H1 (cell line): ENCODE results near the gene LMAN2. TPM values are rescaled to one million over a fixed set of nuclear protein-coding genes. Genes with fewer than 3 reads are reported as not detected.

Source experiments
- CTCF ChIA-PET: fragments of 300-600 bp; sonication (Branson Sonifier 250); formaldehyde crosslinking; loops from one replicate; lab custom pipeline; 2021; ENCODE audit not compliant: partially characterized antibody; lab: Charles Lee
- POLR2A ChIA-PET: fragments of 300-600 bp; sonication (Branson Sonifier 250); formaldehyde crosslinking; loops from one replicate; lab custom pipeline; 2021; ENCODE audit warnings: inconsistent platforms; ENCODE audit not compliant: partially characterized antibody; lab: Charles Lee
- DNase-seq, 2 experiments: peaks; one replicate each; pipeline versions ENCODE4 v3.0.0 to v3.0.0-alpha.2; 2010 to 2022; ENCODE audit warnings: low spot score in 2 of 2, low read depth in 1 of 2, mixed read lengths in 1 of 2
- FAIRE-seq: peaks from 2 replicates; lab custom pipeline; 2011; peaks lifted over from hg19 to GRCh38; lab: Jason Lieb, UNC
- H2AFZ ChIP-seq: 2 replicates; pipeline ENCODE4 v1.8.1; 2012; ENCODE audit warnings: low read length, inconsistent platforms
- H2AK5ac ChIP-seq: 2 replicates; pipeline ENCODE4 v1.6.1; 2013; ENCODE audit warnings: low read depth, low read length
- H2BK120ac ChIP-seq: replicated peaks from 2 replicates; pipeline ENCODE3; 2013; ENCODE audit warnings: low read depth, low read length, inconsistent platforms
- H2BK12ac ChIP-seq: 2 replicates; pipeline ENCODE4 v1.6.1; 2013; ENCODE audit warnings: low read depth, low read length
- H2BK15ac ChIP-seq: 2 replicates; pipeline ENCODE4 v1.6.1; 2013; ENCODE audit warnings: low read length
- H2BK20ac ChIP-seq: 2 replicates; pipeline ENCODE4 v1.6.1; 2013; ENCODE audit warnings: low read length
- H2BK5ac ChIP-seq: 2 replicates; pipeline ENCODE4 v1.6.1; 2013; ENCODE audit warnings: low read depth, low read length
- H3K14ac ChIP-seq: 2 replicates; pipeline ENCODE4 v1.6.1; 2013; ENCODE audit warnings: inconsistent platforms; ENCODE audit not compliant: insufficient read length
- H3K18ac ChIP-seq: 2 replicates; pipeline ENCODE4 v1.6.1; 2013; ENCODE audit warnings: low read length; ENCODE audit errors: extremely low read depth
- H3K23ac ChIP-seq: 2 replicates; pipeline ENCODE4 v1.6.1; 2013; ENCODE audit warnings: inconsistent platforms; ENCODE audit not compliant: insufficient read length
- H3K23me2 ChIP-seq: 2 replicates; pipeline ENCODE4 v1.6.1; 2013; ENCODE audit warnings: low read depth, low read length
- H3K27ac ChIP-seq: 2 replicates; pipeline ENCODE4 v1.6.1; 2011; ENCODE audit warnings: low read depth, low read length, inconsistent platforms
- H3K27me3 ChIP-seq, 4 experiments: replicated peaks in 1 of 4; 1 replicate in 1 of 4; 2 replicates in 3 of 4; pipeline versions ENCODE4 v1.6.1 to v1.8.1; 2011 to 2013; ENCODE audit warnings: low read length in 3 of 4, mild to moderate bottlenecking in 3 of 4, inconsistent platforms in 2 of 4, mixed read lengths in 2 of 4, moderate library complexity in 1 of 4; ENCODE audit not compliant: control insufficient read depth in 3 of 4, insufficient read depth in 3 of 4; ENCODE audit errors: extremely low read depth in 1 of 4
- H3K36me3 ChIP-seq, 4 experiments: 2 replicates each; pipeline versions ENCODE4 v1.6.1 to v1.8.1; 2011 to 2013; ENCODE audit warnings: mild to moderate bottlenecking in 4 of 4, low read length in 3 of 4, moderate library complexity in 2 of 4, control low read depth in 1 of 4, inconsistent platforms in 1 of 4; ENCODE audit not compliant: insufficient read depth in 4 of 4, control insufficient read depth in 2 of 4
- H3K4ac ChIP-seq: replicated peaks from 2 replicates; pipeline ENCODE3; 2013; ENCODE audit warnings: low read length, low read depth, mixed read lengths, inconsistent platforms; ENCODE audit not compliant: insufficient read length
- H3K4me1 ChIP-seq, 4 experiments: replicated peaks in 1 of 4; 1 replicate in 1 of 4; 2 replicates in 3 of 4; pipeline versions ENCODE4 v1.6.1 to v1.8.1; 2011 to 2013; ENCODE audit warnings: low read length in 3 of 4, inconsistent platforms in 2 of 4, mixed read lengths in 1 of 4; ENCODE audit not compliant: insufficient read depth in 4 of 4, control insufficient read depth in 3 of 4
- H3K4me2 ChIP-seq, 2 experiments: 2 replicates each; pipeline versions ENCODE4 v1.6.1 to v1.8.1; 2011 to 2013; ENCODE audit warnings: low read depth in 2 of 2, low read length in 2 of 2, control low read depth in 1 of 2, inconsistent platforms in 1 of 2, mild to moderate bottlenecking in 1 of 2; ENCODE audit not compliant: insufficient read depth in 1 of 2
- H3K4me3 ChIP-seq, 4 experiments: fragments of 200-600, 300-600 bp in 1 of 4; sonication (generic), shearing (Covaris generic), sonication (Bioruptor Twin) in 1 of 4; 2 replicates each; pipeline versions ENCODE4 v1.5.1 to v1.8.1; 2011 to 2016; ENCODE audit warnings: low read length in 4 of 4, low read depth in 3 of 4, control low read depth in 2 of 4, inconsistent platforms in 2 of 4, mild to moderate bottlenecking in 2 of 4, mixed read lengths in 1 of 4, moderate library complexity in 1 of 4; ENCODE audit not compliant: insufficient read depth in 2 of 4; ENCODE audit errors: extremely low read depth in 1 of 4
- H3K56ac ChIP-seq: replicated peaks from 2 replicates; pipeline ENCODE3; 2013; ENCODE audit warnings: low read depth, mild to moderate bottlenecking, mixed read lengths, low read length, inconsistent platforms; ENCODE audit not compliant: insufficient read length
- H3K79me1 ChIP-seq: 2 replicates; pipeline ENCODE4 v1.6.1; 2013; ENCODE audit warnings: low read depth, low read length, control low read depth
- H3K79me2 ChIP-seq, 2 experiments: 2 replicates each; pipeline versions ENCODE4 v1.6.1 to v1.8.1; 2012 to 2013; ENCODE audit warnings: low read length in 2 of 2, mild to moderate bottlenecking in 2 of 2, inconsistent platforms in 1 of 2; ENCODE audit not compliant: insufficient read depth in 2 of 2, control insufficient read depth in 1 of 2
- H3K9ac ChIP-seq, 4 experiments: replicated peaks in 1 of 4; 1 replicate in 1 of 4; 2 replicates in 3 of 4; pipeline versions ENCODE4 v1.6.1 to v1.8.1; 2011 to 2013; ENCODE audit warnings: low read depth in 3 of 4, low read length in 3 of 4, control low read depth in 2 of 4, mild to moderate bottlenecking in 2 of 4, moderate library complexity in 2 of 4, inconsistent platforms in 1 of 4; ENCODE audit errors: extremely low read depth in 1 of 4
- H3K9me3 ChIP-seq, 2 experiments: 2 replicates each; pipeline versions ENCODE4 v1.6.1 to v1.8.1; 2012 to 2013; ENCODE audit warnings: mild to moderate bottlenecking in 2 of 2, moderate library complexity in 2 of 2, control low read depth in 1 of 2, inconsistent platforms in 1 of 2, low read depth in 1 of 2, low read length in 1 of 2, mixed read lengths in 1 of 2; ENCODE audit not compliant: insufficient read depth in 2 of 2
- H4K20me1 ChIP-seq, 2 experiments: replicated peaks in 1 of 2; 2 replicates each; pipeline versions ENCODE3 to v1.8.1; 2011 to 2013; ENCODE audit warnings: inconsistent platforms in 2 of 2, low read length in 2 of 2, mild to moderate bottlenecking in 1 of 2; ENCODE audit not compliant: insufficient read depth in 2 of 2, control insufficient read depth in 1 of 2
- H4K5ac ChIP-seq: 2 replicates; pipeline ENCODE4 v1.6.1; 2013; ENCODE audit warnings: low read length, low read depth, mixed read lengths, inconsistent platforms; ENCODE audit not compliant: insufficient read length
- H4K8ac ChIP-seq: 2 replicates; pipeline ENCODE4 v1.8.0; 2013; ENCODE audit warnings: mild to moderate bottlenecking, moderate library complexity, low read length, inconsistent platforms; ENCODE audit not compliant: insufficient read depth; ENCODE audit errors: extremely low read depth
- H4K91ac ChIP-seq: replicated peaks from 2 replicates; pipeline ENCODE3; 2013; ENCODE audit warnings: low read length, mixed read lengths, inconsistent platforms; ENCODE audit not compliant: insufficient read length
- EGR1 ChIP-seq: IDR thresholded peaks from 2 replicates; pipeline ENCODE4 v1.6.1; 2011; ENCODE audit warnings: low read depth, low read length, borderline replicate concordance
- PHF8 ChIP-seq: fragments of 200-600 bp; sonication (generic); conservative IDR thresholded peaks from 2 replicates; pipeline ENCODE4 v1.7.1; 2012; ENCODE audit warnings: low read depth, mild to moderate bottlenecking, inconsistent platforms, low read length, moderate library complexity
- RBBP5 ChIP-seq: IDR thresholded peaks from 2 replicates; pipeline ENCODE4 v1.7.1; 2012; ENCODE audit warnings: low read depth, mild to moderate bottlenecking, inconsistent platforms, low read length, moderate library complexity, borderline replicate concordance
- RFX5 ChIP-seq: IDR thresholded peaks from 2 replicates; pipeline ENCODE4 v1.6.1; 2011; ENCODE audit warnings: low read depth, low read length, improper control_type of control experiment, borderline replicate concordance
- WGBS, 2 experiments: shearing (Covaris generic) in 1 of 2; methylation state at CpG; one replicate each; pipeline versions ENCODE4 v1.1.6 to v1.1.7; 2013 to 2015; ENCODE audit warnings: low lambda C conversion rate in 2 of 2, mixed read lengths in 2 of 2, inconsistent platforms in 1 of 2, low coverage in 1 of 2, missing lambda C conversion rate in 1 of 2; ENCODE audit not compliant: insufficient replicate concordance in 2 of 2, insufficient coverage in 1 of 2, insufficient read length in 1 of 2; ENCODE audit errors: extremely low coverage in 1 of 2, missing lambda C conversion rate in 1 of 2; 5-methylcytosine and 5-hydroxymethylcytosine counted together
- polyA plus RNA-seq, 7 experiments: library from polyadenylated mRNA; depleted of rRNA in 3 of 7; stranded (reverse) in 5 of 7; unstranded in 2 of 7; fragments of >200 nt in 5 of 7; fragments of 200-250 nt in 2 of 7; gene quantifications; 1 replicate in 5 of 7; 2 replicates in 1 of 7; 4 replicates in 1 of 7; pipeline versions ENCODE4 v1.2.1 to v1.2.3, GENCODE V29; 2011 to 2013; ENCODE audit warnings: missing spikeins in 2 of 7, mixed read lengths in 2 of 7
- total RNA-seq: library from RNA; stranded (reverse); fragmentation: NEBNext Ultra II Directional; extraction: Animal tissue kit (Norgen Biotek cat#: 25700); gene quantifications from 2 replicates; pipeline ENCODE4 v1.2.1, GENCODE V29; 2021
- TF ChIP-seq, protein P1 (sequence below): IDR thresholded peaks from 2 replicates; pipeline ENCODE4 v1.6.1; 2012; ENCODE audit warnings: inconsistent platforms

LMAN2 gene
- total and polyA plus RNA-seq, 2 of the 8 experiments (the other 6 are each of a cell fraction or from before 2014, with no cell fraction given): 116 to 225 TPM

DNA sequence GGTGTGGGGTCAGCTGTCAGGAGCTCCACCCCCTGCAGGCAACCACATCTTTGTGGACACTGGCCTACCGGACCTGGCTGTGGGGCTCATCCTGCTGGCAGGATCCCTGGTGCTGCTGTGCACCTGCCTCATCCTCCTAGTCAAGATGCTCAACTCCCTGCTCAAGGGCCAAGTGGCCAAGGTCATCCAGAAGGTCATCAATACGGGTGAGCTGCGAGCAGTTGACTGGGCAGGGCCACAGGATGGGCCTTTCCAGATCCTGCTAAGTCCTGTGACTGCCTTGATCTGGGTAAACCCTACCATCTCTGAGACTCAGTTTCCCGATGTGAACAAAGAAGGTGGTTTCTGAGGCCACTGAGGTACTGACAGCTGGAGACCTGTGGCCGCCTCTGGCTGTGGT lies 42.5 kb upstream of the LMAN2 start:
- Histone ChIP-seq H3K9ac (no peak overlapping the region), H4K20me1 (no peaks in the 10 kb centered on the region), H2AFZ (no peak overlapping the region), H3K4me2 (no peak overlapping the region), H2AK5ac (peak overlapping the region; percentile 34; the same call in 1 of the 2 replicates), H4K8ac (no peak overlapping the region), H2BK15ac (0 out of 2 replicates have a peak overlapping the region, but pooled peaks have one; percentile 12), H2BK20ac (no peak overlapping the region), H3K4ac (no peak overlapping the region), H4K91ac (no peak overlapping the region), H3K14ac (no peak overlapping the region), H3K9me3 (no peaks in the 10 kb centered on the region), H3K4me1 (peaks cover 0 to 3% (median 0%) of the 10 kb centered on the region in 4 experiments; a peak in 4 of 7 replicates), H3K56ac (no peak overlapping the region), H3K23ac (no peak overlapping the region), H3K79me2 (no peaks in the 10 kb centered on the region), H3K36me3 (no peaks in the 10 kb centered on the region), H3K27me3 (peaks cover 0 to 16% (median 11%) of the 10 kb centered on the region in 4 experiments; a peak in 6 of 7 replicates), H3K27ac (no peak overlapping the region), H2BK120ac (no peak overlapping the region), H3K18ac (no peak overlapping the region), H3K4me3 (no peak overlapping the region), H4K5ac (no peak overlapping the region), H3K79me1 (no peaks in the 10 kb centered on the region), H3K23me2 (no peaks in the 10 kb centered on the region), H2BK12ac (peak overlapping the region; percentile 91; the same call in 1 of the 2 replicates), H2BK5ac (peak overlapping the region; percentile 7; the same call in 1 of the 2 replicates)
- no peak for DNase-seq
- ChIA-PET POLR2A (interaction anchor here (1.3 to 4.2 kb wide), 5 partner anchors 9 to 103 kb away, joined by 3 to 16 read pairs (median 4); partner anchors contain the start of gene PDLIM7), CTCF (interaction anchor here (0.6 to 18.7 kb wide), 7 partner anchors 9 to 599 kb away, joined by 3 to 430 read pairs (median 37); partner anchors contain the start of genes PFN3, PRR7 and SLC34A1)
- WGBS, 2 experiments: 73% methylated on average over 5 of the region's 5 CpGs; no CpG with 5 or more reads in 1 of the 2 experiments
- TF ChIP-seq RFX5 (no peak), RBBP5 (no peak), EGR1 (no peak), PHF8 (no peak)
- TF ChIP-seq, protein P1, sequence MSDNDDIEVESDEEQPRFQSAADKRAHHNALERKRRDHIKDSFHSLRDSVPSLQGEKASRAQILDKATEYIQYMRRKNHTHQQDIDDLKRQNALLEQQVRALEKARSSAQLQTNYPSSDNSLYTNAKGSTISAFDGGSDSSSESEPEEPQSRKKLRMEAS: no peak
- FAIRE-seq: no peak
